GM23248 (cell line): ENCODE measurements around the gene CAAP1.

Experiments
- EZH2 ChIP-seq: fragments of 200-600 bp; sonication (generic); IDR thresholded peaks from 2 replicates; pipeline ENCODE4 v1.6.1; 2018; ENCODE audit warnings: antibody characterized with exemption, mild to moderate bottlenecking; ENCODE audit not compliant: insufficient read depth, poor library complexity, severe bottlenecking
- EZH2phosphoT487 ChIP-seq: fragments of 200-600 bp; sonication (generic); IDR thresholded peaks from 2 replicates; pipeline ENCODE4 v1.6.1; 2018; ENCODE audit warnings: antibody characterized with exemption, moderate library complexity, mild to moderate bottlenecking, low read depth; ENCODE audit not compliant: insufficient read depth

GRCh38 chr9:26882154-26882553 is 10.4 kb downstream of the CAAP1 start:
- TF ChIP-seq EZH2phosphoT487 (no peak), EZH2 (no peak)
